GM19395 (cell line): ENCODE data around the gene TIGD1.

ENCODE experiments used
- ATAC-seq: cut with Tn5 transposase; IDR thresholded peaks from one replicate; pipeline ENCODE4 v1.9.1; 2021; ENCODE audit warnings: mild to moderate bottlenecking, moderate library complexity; ENCODE audit not compliant: unreplicated experiment

The TIGD1 gene

DNA sequence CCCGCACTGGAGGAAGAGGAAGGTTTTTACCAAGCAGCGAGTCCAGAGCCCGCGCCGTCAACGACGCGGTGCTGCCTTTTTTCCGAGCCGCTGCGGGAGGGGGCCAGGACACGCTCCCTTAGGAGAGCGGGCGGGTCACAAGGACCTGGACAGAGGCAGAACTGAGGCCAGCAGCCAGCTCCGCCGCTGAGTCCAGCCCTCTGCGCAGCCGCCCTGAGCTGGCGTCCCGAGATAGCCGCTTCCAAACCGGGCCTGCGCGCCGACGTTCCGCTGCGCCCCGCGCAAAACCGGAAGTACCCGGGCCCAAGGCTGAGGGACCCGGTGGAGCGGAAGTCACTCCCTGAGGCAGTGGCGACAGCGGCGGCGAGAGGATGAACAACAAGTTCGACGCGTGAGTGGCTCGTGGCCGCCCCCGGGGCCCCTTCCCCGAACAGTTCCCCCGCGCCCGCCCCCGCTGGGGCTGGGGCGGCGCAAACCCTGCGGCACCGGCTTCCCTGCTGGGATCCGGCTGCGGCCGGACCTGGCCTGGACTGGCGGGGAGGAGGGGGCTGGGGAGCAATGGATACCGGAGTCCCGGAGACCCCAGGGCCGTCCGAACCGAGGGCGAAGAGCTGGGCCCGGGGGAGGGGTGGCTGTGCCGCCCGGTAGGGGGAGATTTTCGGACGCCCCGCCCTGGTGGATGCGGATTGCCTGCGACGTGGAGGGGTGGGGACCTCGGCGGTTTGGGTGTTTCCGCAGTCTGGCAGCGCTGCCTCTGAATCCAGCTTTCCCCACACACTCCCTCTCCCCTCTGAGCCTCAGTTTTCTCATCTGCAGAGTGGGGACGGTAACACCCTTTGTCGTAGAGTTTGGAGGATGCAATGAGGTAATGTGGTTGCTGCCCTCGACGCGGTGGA, at the start of gene TIGD1, which contains the start of gene EIF4E2:
TSS of gene TIGD1 (minus strand) at position 204 of the 896 bp plus-strand sequence. CDS start 675 bp downstream, outside the sequence.
TSS of gene EIF4E2 (plus strand) at position 336 of the 896 bp plus-strand sequence. CDS start at position 372, 36 bp downstream.
- ATAC-seq: peak; percentile 92

DNA sequence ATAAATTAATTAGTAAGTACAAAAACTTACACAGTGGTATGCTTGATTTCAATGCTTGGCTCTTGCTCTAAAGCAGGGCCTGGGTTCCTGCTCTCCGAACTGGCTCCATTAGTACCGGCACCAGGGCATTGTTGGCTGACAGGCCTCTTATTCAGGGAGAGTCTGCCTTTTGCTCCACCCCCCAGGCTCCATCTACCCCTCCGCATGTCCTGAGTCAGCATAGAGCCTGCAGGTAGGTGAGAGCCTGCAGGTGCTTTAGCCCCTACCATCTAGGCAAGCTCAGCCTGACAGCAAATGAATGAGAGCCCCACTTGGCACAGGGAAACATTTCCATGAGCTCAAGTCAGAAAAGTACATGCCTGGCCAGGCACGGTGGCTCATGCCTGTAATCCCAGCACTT, 47.9 kb upstream of the TIGD1 start:
- no peak for ATAC-seq

DNA sequence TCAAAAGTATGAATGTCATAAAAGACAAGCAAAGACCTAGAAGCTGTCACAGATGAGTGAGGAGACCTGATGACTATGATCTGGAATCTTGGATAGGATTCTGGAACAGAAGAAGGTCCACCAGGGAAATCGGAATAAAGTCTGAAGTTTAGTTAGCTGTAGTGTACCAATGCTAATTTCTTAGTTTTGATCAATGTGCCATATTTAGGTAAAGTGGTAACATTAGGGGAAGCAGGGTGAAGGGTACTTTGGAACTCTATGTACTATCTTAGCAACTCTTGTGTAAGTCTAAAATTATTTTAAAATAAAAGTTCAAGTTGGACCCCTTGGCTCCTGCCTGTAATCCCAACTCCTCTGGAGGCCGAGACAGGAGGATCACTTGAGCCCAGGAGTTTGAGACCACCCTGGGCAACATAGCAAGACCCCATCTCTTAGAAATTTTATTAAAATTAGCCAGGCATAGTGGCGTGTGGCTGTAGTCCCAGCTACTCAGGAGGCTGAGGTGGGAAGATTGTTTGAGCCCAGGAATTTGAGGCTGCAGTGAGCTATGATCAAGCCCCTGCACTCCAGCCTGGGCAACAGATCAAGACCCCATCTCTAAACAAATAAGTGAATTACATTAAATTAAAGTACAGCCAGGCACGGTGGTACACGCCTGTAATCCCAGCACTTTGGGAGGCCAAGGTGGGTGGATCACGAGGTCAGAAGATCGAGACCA, 47.2 kb upstream of the TIGD1 start:
- ATAC-seq: no peak

DNA sequence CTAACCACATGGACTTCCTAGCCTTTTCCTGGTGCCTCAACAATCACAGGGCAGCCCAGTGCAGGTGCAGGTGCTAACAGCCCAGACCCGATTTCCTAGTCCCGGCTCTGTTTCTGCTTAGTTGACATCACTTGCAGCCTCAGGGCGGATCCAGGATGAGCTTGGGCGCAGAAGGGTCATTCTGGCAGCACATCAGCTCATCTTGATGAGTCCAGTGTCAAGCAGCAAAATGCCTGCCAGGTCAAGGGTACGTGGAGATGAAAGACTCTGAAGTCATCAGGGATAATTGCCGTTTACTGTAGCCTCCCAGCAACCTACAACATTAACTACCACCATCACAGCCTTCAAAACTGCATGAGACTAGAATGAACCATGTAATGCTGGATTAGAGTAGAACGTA, 43.6 kb upstream of the TIGD1 start:
- ATAC-seq: no peak

DNA sequence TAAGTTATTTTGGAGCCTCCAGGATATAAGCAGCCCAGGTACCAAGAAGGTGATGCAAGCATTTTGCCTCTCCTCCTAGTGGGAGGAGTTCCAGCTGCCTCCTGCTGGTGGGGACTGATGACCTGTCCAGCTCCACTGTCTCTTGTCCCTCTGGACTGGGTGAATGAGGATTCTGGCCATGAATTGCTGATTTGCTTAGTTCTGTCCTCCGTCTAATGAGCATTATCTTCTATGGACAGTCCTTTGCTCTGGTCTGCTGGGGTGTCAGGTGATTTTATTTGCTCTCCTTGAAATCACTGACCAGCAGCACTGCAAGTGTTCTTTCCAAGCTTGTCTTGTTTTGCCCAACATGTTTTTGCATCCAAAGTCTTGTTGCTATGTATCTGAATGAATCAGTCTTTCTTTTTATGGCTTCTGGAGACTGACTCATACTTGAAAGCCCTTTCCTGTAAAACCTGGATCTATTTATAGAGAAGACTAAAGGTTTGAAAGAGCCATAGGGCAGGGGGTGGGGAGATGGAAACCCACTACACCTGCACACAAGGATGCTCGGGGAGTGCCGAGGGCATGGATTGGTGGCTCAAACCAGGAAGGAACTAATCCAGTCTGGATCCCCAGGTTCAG, 42.5 kb upstream of the TIGD1 start:
- no peak for ATAC-seq

DNA sequence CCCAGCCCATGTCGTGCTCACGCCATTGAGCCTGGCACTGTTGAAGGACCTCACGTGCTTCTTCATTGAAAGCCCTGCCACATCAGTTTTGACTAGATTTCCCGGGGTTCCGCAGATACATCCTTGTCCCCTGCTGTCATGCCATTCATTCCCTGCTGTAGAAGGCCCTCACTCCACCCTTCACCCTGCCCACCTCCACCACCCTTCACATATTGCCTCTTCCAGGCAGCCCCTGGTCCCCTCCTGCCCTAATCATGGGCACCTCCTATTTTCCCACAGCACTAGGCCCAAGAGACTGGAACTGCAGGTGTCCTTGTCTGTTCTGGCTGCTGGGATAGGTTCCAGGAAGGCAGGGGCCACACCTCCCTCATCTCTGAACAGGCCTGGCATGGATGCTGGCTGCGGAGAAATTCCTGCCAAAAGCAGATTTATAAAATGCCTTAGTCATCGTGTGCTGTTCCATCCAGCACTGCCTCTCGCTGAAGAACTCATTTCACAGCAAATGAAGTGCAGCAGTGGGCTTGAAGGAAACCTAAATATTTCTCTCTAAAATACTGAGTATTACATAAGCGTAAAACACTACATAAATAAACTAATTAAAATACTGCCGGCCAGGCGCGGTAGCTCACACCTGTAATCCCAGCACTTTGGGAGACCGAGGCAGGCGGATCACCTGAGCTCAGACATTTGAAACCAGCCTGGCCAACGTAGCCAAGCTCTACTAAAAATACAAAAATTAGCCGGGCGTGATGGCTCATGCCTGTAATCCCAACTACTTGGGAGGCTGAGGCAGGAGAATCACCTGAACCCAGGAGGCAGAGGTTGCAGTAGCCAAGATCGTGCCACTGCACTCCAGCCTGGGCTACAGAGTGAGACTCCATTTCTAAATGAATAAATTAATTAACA, 38.6 kb upstream of the TIGD1 start:
- no peak for ATAC-seq

DNA sequence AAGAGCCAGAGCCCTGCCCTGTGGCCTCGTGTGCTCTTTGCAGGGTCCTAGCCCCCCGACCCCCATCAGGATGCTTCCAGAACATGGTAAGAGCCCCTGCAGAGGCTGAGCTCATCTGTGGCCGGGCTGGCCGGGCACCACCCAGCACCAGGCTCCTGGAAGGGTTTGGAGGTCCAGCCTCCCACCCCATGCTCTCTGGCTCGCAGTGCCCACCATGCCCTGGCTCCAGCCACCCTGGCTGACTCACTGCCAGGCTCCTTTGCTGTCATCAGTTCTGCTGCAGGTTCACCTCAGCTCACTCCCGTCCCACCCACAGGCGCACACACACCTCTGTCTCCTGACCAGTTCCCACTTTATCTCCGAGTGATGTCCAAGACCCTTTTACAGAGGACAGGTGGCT, 37.7 kb upstream of the TIGD1 start:
- ATAC-seq: no peak

DNA sequence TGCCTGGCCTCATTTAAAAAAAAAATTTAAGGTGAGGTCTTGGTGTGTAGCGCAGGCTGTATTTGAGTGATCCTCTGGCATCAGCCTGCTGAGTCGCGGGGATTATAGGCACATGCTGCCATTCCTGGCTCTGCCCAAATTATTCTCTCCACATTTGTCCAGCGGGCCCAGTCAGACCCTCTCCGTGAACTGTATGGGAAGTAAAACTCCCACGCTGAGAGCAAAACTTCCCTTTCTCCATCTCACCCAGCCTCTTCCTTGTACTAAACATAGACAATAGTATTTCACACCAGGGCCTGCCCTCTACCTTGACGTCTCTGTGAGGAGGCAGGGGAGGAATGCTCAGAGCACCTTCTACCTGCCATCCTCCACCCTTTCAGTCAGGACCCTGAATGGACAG, 37.2 kb upstream of the TIGD1 start:
- no peak for ATAC-seq

DNA sequence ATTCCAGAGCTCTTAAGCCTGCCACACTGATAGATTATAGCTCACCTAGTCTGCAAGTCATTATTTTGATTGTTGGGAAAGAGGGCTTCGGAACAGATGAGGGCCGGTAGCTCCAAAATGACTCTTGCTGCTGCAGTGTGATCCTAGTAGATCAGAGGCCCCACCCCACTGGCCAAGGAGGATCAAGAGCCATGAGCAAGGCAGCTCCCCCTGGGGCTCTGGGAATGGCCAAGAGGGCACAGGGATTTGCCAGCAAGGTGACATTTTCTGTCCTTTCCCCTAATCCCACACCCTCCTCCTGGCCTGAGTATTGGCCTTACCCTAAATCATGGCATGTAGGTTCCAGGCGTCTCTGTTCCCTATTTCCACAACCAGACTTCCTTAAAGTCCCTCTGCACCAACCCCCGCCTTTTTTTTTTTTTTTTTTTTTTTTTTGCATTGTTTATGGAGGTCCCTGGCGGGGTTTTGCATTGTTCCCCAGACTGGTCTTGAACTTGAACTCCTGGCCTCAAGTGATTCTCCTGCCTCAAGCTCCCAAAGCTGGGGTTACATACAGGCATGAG, 36.7 kb upstream of the TIGD1 start:
- ATAC-seq: no peak

DNA sequence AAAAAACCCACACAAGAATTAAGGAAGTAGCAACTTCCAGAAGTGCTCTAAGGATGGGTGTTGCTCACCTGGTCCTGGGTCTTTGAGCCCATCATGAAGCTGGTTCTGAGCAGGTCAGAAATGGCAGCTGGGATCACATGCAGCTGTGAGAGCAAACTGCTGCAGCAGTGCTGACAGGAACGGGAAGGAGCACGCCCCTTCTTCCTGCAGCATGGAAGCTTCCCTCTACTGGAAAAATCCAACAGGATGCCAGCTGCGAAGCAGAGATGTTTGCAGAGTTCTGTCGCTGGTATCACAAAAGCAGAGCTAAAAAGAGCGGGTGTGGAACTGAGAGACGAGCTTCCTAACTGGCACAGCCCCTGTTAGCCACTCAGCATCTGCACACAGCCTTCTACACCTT, 33.9 kb upstream of the TIGD1 start:
- ATAC-seq: no peak

DNA sequence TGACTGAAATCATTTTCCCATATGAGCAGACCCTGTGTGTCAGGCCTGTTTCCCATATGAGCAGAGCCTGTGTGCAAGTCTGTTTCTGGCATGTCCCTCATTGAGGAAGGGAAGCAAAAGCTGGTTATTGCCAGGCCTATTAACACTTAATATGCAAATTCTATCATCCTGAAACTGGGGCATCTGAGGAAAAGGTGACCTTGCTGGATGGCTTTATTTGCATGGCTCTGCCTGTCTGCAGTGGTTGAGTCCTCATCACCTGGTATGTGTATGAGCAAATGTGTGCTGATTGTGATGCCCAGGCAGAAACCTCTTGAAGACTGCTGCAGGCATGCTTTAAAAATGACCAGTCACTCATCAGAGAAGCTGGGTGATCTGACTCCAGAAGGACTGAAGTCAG, 31.4 kb upstream of the TIGD1 start:
- no peak for ATAC-seq

DNA sequence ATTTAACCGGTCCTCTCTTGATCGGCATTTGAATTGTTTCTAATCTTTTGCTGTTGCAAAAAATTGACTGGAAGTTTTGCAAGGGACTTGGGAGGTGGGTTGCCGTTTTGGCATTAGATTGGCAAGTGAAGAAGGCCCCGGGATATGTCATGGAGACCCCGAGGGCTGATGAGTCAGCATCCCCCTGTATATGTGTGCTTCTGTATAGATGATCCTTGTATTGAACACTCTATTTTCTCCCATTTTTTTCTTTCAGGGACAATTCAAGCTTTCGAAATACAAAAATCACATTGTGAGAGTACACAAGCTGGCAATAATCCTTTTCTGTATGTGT, 30.3 kb upstream of the TIGD1 start:
- ATAC-seq: no peak

DNA sequence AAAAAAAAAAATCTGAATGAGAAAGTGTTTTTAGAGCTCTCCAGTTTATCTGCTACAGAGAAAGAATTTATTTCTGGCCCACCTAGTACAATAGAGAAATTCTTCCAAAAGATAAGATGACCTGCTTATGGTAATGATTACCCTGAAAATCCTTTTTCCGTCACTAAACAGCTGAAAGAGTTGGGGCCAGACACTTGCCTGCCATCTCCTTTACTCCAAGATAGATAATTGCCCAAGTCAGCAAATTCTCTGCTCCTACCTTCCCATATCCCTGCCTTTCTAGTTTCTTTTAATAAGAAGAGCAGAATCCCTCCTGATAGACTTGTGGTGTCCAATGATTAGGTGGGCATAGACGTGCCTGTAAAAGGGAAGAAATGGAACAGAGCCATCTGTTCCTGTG, 28.3 kb upstream of the TIGD1 start:
- ATAC-seq: no peak

DNA sequence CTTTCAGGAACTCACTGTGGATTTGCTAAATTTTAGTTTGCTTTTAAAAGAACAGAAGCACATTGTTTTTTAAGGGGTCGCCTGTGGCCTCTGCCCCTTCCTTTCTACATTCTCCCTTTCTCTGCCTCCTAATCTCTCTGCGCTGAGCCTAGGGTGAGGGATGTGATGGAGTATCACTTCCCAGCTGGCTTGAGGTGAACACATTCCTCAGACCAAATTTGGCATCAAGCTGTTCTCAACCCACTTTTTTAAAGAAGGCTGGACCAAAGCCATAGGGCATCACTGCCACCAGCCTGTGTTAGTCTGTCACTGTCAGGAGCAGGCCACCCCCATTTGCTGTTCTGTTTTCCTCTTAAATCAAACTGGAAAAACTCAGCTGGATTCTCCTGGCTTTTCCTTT, 27.5 kb upstream of the TIGD1 start:
- ATAC-seq: no peak

DNA sequence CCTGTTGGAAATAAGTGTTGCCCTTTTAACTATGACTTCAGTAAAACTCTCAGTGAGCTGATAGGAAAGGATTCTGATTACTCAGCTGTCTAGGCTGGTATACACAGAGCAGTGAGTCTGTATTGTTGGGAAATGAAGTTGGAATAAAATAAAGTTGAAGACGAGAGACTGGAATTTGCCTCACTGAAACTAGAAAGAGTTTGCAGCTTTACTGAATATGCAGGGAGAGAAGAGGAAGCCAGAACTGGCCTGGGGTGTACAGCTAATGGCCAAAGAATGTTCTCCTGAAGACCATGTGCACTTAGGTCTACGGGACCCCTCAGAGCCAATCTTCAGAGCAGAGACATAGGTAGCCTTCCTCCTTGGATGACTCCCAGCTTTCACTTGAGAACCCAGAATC, 26.6 kb upstream of the TIGD1 start:
- ATAC-seq: no peak

DNA sequence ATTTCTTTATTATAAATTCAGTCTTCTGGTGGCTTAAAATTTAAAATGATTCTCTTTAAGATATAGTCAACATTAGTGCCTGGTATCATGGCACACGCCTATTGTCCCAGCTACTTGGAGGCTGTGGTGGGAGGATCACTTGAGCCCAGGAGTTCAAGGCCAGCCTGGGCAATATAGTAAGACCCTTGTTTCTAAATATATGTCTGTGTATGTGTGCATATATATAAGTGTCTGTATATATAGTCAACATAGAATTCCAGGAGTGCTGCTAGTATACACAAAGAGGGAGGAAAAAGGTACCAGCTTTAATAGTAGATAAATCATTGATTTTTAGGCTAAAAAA, 25.0 kb upstream of the TIGD1 start:
- ATAC-seq: no peak

DNA sequence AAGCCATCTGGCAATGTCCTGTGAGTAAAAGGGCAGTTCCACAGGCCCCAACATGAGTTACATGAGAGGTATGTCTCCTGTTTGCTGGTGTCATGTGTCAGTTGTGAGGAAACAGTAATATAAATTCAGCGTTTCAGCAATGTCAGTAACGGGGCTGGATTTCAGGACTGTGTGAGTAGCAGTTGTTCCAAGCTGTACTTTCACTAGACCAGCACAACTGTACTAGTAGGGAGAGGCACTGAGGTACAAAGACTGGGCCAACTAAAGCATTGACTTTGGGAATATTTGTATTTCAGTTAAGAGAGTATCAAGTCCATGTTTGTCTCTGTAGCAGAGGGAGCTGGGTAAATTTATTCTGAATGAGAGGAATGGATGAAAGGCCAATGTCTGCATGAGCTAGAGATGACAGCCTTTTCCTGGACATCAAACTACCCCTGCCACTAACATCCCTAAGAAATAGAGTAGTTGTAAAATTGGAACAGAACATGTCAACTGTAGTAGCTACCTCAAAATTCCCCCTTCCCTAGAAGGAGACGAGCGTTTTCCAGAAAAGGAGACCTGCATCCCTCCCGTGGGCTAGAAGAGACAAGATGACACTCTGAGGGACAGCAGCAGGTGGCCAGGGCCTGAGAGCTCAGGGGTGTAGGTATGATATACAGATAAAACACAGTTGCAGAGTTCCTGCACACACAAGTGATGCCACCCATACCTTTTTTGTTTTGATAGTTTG, 24.5 kb upstream of the TIGD1 start:
- ATAC-seq: no peak

DNA sequence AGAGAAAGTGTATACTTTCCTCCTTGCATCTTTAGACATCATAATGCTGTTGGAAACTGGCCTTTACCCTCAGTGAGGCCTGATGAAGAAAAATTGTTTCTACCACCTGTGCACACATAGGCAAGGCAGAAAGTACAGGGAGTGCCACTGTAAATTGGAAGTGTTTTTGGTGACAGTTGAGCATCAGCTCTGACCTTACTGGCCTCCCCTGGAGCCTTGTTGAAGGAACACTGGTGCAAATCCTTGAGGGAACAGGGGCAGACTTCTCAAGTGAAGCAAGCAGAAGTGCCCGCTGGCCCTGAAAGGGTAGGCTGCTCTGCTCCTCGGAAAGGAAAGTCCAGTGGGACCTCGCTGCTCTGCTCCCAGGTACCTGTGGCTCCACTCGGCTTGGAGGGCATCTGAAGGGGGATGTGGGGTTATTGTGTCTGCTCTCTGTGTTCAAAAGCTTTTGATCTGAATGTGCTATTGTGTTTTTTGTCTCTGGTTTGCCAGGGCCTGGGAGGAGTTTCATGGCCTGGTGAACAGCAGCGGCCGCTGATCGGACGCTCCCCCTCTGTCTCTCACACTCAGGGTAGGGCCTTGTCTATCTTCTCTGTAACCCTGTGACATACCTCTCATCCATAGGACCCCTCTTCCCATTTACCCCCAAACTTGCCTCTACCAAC, 23.5 kb upstream of the TIGD1 start:
- ATAC-seq: no peak

DNA sequence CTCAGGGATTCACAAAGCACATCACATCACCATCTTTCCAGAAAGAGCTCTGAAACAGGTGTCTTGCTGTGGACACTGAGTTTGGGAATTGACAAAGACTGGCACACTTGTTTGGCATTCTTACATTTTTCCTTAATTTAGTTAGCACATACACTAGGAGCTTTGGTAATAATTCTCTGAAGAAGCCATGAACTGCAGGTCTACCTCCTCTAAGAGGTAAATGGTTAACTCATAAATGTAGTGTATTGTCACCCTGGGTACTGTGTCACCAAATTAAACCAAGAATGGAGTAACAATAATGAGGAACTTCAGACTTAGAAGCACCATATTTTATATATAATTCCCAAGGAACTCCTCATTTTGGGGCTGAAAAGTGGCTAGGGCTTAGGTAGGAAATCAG, 22.7 kb upstream of the TIGD1 start:
- ATAC-seq: no peak
